Neural progenitor cell (in vitro differentiated cells): Measurements from ENCODE around the gene CNOT3. TPM values are rescaled to one million over a fixed set of nuclear protein-coding genes. Genes with fewer than 3 reads are reported as not detected.
A peak's percentile ranks its signal among the peaks of the same experiment; 100 is the strongest.

Experiments used
- DNase-seq: peaks from one replicate; pipeline ENCODE4 v3.0.0-alpha.2; 2016; ENCODE audit warnings: low spot score
- H2AFZ ChIP-seq: fragments of 200-600 bp; sonication (generic); replicated peaks from 2 replicates; pipeline ENCODE4 v1.6.1; 2016; ENCODE audit warnings: antibody characterized with exemption
- H3F3A ChIP-seq: fragments of 200-600 bp; sonication (generic); 2 replicates; pipeline ENCODE4 v1.6.1; 2016; ENCODE audit warnings: antibody characterized with exemption, low read depth
- H3K27ac ChIP-seq: fragments of 200-600 bp; sonication (generic); 2 replicates; pipeline ENCODE4 v1.5.1; 2016; ENCODE audit warnings: mild to moderate bottlenecking
- H3K27me3 ChIP-seq: fragments of 200-600 bp; sonication (generic); 2 replicates; pipeline ENCODE4 v1.6.1; 2016; ENCODE audit warnings: mild to moderate bottlenecking, moderate library complexity
- H3K36me3 ChIP-seq: fragments of 200-600 bp; sonication (generic); 2 replicates; pipeline ENCODE4 v1.5.1; 2016
- H3K4me1 ChIP-seq: fragments of 200-600 bp; sonication (generic); 2 replicates; pipeline ENCODE4 v1.6.1; 2016; ENCODE audit warnings: mixed run types
- H3K4me2 ChIP-seq: fragments of 200-600 bp; sonication (generic); 2 replicates; pipeline ENCODE4 v1.6.1; 2016
- H3K4me3 ChIP-seq: fragments of 200-600 bp; sonication (generic); 2 replicates; pipeline ENCODE4 v1.5.1; 2016
- H3K79me2 ChIP-seq: fragments of 200-600 bp; sonication (generic); 2 replicates; pipeline ENCODE4 v1.6.1; 2016; ENCODE audit warnings: low read depth
- H3K9ac ChIP-seq: fragments of 200-600 bp; sonication (generic); 2 replicates; pipeline ENCODE4 v1.6.1; 2016
- H3K9me3 ChIP-seq: fragments of 200-600 bp; sonication (generic); 2 replicates; pipeline ENCODE4 v1.5.1; 2016; ENCODE audit warnings: low read depth
- H4K20me1 ChIP-seq: fragments of 200-600 bp; sonication (generic); 2 replicates; pipeline ENCODE4 v1.6.1; 2016; ENCODE audit warnings: low read depth
- H3K27ac Mint-ChIP-seq: 3 replicates; pipeline ENCODE4 v1.8.0; 2021; ENCODE audit warnings: mixed read lengths
- H3K27me3 Mint-ChIP-seq: 2 replicates; pipeline ENCODE4 v1.8.0; 2022; ENCODE audit warnings: low read depth, mild to moderate bottlenecking, inconsistent platforms, moderate library complexity, mixed read lengths; ENCODE audit not compliant: insufficient read depth
- H3K36me3 Mint-ChIP-seq: 3 replicates; pipeline ENCODE4 v1.8.0; 2021; ENCODE audit warnings: mixed read lengths
- H3K4me1 Mint-ChIP-seq: 3 replicates; pipeline ENCODE4 v1.8.0; 2021; ENCODE audit warnings: mixed read lengths
- H3K4me3 Mint-ChIP-seq: 3 replicates; pipeline ENCODE4 v1.8.0; 2021; ENCODE audit warnings: mild to moderate bottlenecking, moderate library complexity, mixed read lengths
- H3K9me3 Mint-ChIP-seq: 3 replicates; pipeline ENCODE4 v1.8.0; 2020; ENCODE audit warnings: mixed read lengths
- CTCF ChIP-seq: fragments of 200-600 bp; sonication (generic); IDR thresholded peaks from 2 replicates; pipeline ENCODE4 v1.5.1; 2017; ENCODE audit warnings: antibody characterized with exemption, mild to moderate bottlenecking
- EZH2 ChIP-seq: fragments of 200-600 bp; sonication (generic); IDR thresholded peaks from 2 replicates; pipeline ENCODE4 v1.6.1; 2017; ENCODE audit warnings: antibody characterized with exemption, mild to moderate bottlenecking, moderate library complexity
- EZH2phosphoT487 ChIP-seq: fragments of 200-600 bp; sonication (generic); IDR thresholded peaks from 2 replicates; pipeline ENCODE4 v1.6.1; 2017; ENCODE audit warnings: antibody characterized with exemption
- total RNA-seq: library from RNA; depleted of rRNA; stranded (reverse); fragments of >200 nt; gene quantifications from 2 replicates; pipeline ENCODE4 v1.2.3, GENCODE V29; 2015; ENCODE audit warnings: low replicate concordance

CNOT3 gene
- total RNA-seq, 1 donor from 2014 or later: 29.4 TPM

DNA sequence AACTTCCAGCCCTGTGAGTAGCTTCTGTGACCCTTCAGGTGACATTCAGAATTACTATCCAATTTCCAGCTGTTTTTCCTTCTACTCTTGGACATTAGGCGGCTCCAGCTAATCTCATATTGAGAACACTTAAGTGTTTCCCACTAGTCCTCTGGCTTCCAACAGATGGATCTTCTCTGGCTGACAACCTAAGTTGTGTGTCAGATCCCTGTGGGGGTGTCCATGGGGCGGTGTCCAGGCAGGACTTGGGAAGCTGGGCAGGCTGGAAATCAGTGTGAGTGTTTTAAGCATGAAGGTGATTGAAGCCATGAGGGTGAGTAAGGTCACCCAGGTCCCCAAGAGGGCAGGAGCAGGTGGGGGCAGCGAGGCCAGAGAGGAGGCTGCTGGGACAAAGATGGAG lies 10.1 kb downstream of the CNOT3 start:
- no peak overlapping the region for H3K4me2 ChIP-seq
- H3K27ac ChIP-seq: no peak overlapping the region
- H3K4me1 ChIP-seq: no peaks in the 10 kb centered on the region
- no peak for DNase-seq
- no peak overlapping the region for H3K9ac ChIP-seq
- Mint-ChIP-seq H3K4me3 (peak overlapping the region; percentile 74), H3K27ac (no peak overlapping the region), H3K27me3 (peaks cover 9% of the 10 kb centered on the region), H3K4me1 (peaks cover 2% of the 10 kb centered on the region), H3K9me3 (no peaks in the 10 kb centered on the region), H3K36me3 (peaks cover 53% of the 10 kb centered on the region)
- no peaks in the 10 kb centered on the region for H3K27me3 ChIP-seq
- H3K4me3 ChIP-seq: no peak overlapping the region
- TF ChIP-seq CTCF (no peak), EZH2phosphoT487 (no peak), EZH2 (no peak)
- H2AFZ ChIP-seq: no peak overlapping the region
- no peaks in the 10 kb centered on the region for H3F3A ChIP-seq
- no peaks in the 10 kb centered on the region for H3K9me3 ChIP-seq
- peaks cover 5% of the 10 kb centered on the region for H3K79me2 ChIP-seq
- peaks cover 34% of the 10 kb centered on the region for H4K20me1 ChIP-seq
- H3K36me3 ChIP-seq: no peaks in the 10 kb centered on the region

DNA sequence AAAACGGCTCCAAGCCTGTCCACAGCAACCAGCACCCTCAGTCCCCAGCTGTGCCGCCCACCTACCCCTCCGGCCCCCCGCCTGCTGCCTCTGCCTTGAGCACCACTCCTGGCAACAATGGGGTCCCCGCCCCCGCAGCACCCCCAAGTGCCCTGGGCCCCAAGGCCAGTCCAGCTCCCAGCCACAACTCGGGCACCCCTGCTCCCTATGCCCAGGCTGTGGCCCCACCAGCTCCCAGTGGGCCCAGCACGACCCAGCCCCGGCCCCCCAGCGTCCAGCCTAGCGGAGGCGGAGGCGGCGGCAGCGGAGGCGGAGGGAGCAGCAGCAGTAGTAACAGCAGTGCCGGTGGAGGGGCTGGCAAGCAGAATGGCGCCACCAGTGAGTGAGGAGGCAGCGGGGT lies 10.6 kb downstream of the CNOT3 start:
- Mint-ChIP-seq H3K27me3 (peaks cover 9% of the 10 kb centered on the region), H3K27ac (no peak overlapping the region), H3K4me3 (no peak overlapping the region), H3K4me1 (peaks cover 2% of the 10 kb centered on the region), H3K36me3 (peaks cover 50% of the 10 kb centered on the region), H3K9me3 (no peaks in the 10 kb centered on the region)
- TF ChIP-seq EZH2 (no peak), CTCF (no peak), EZH2phosphoT487 (no peak)
- Histone ChIP-seq H3K36me3 (no peaks in the 10 kb centered on the region), H2AFZ (no peak overlapping the region), H3K27me3 (no peaks in the 10 kb centered on the region), H3K9me3 (no peaks in the 10 kb centered on the region), H3F3A (peaks cover 3% of the 10 kb centered on the region), H4K20me1 (peaks cover 29% of the 10 kb centered on the region), H3K4me3 (no peak overlapping the region), H3K9ac (no peak overlapping the region), H3K27ac (no peak overlapping the region), H3K4me1 (no peaks in the 10 kb centered on the region), H3K4me2 (no peak overlapping the region), H3K79me2 (no peaks in the 10 kb centered on the region)
- no peak for DNase-seq

DNA sequence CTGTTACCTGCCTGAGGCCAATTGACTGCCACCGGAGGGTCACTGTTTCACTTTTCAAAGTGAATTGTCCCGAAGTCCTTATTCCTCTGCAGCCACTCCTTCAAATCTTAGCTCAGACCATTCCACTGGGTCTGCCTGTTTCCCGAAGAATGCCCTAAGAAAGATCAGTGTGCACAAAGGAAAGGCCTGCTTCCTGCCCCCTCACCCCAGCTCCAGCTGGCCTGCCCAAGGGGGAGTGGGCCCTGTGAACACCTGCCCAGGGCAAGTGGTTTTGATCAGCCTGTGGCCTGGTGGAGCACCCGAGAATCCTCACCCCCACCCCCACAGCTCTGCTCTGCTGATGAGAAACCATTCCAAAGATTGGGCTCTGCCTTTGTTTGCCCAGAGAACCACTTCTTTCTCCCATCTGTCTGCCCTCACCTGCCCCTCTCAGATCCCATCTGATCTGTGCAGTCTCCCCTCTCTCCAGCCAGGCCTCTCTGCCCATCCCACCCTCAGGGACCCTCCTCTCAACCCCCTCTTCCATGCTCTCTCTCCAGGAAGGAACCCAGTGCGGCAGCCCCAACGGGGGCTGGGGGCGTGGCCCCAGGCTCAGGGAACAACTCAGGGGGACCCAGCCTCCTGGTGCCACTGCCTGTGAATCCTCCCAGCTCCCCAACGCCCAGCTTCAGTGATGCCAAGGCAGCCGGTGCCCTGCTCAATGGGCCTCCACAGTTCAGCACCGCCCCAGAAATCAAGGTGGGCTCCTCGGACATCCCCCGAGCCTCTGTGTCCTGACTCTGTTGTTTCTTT lies 11.7 kb downstream of the CNOT3 start:
- Histone ChIP-seq H2AFZ (no peak overlapping the region), H3K4me3 (no peak overlapping the region), H4K20me1 (peaks cover 27% of the 10 kb centered on the region), H3K36me3 (no peaks in the 10 kb centered on the region), H3K27ac (no peak overlapping the region), H3F3A (peaks cover 13% of the 10 kb centered on the region), H3K79me2 (no peaks in the 10 kb centered on the region), H3K27me3 (no peaks in the 10 kb centered on the region), H3K9me3 (no peaks in the 10 kb centered on the region), H3K4me1 (no peaks in the 10 kb centered on the region), H3K9ac (no peak overlapping the region), H3K4me2 (no peak overlapping the region)
- H3K4me1 Mint-ChIP-seq: peaks cover 2% of the 10 kb centered on the region
- TF ChIP-seq CTCF (no peak), EZH2phosphoT487 (no peak), EZH2 (no peak)
- H3K27me3 Mint-ChIP-seq: peaks cover 6% of the 10 kb centered on the region
- DNase-seq: no peak
- H3K4me3 Mint-ChIP-seq: no peak overlapping the region
- H3K27ac Mint-ChIP-seq: no peak overlapping the region
- H3K36me3 Mint-ChIP-seq: peaks cover 47% of the 10 kb centered on the region
- no peaks in the 10 kb centered on the region for H3K9me3 Mint-ChIP-seq
